GM12873 (cell line): ENCODE results near the gene ZNHIT2.

Experiments used
- TF ChIP-seq, protein P1 (sequence below): IDR thresholded peaks from 2 replicates; pipeline ENCODE4 v1.5.1; 2012; ENCODE audit warnings: low read depth, mild to moderate bottlenecking, moderate library complexity, low read length, control low read depth; ENCODE audit not compliant: insufficient read depth; ENCODE audit errors: missing control alignments

Gene ZNHIT2

DNA sequence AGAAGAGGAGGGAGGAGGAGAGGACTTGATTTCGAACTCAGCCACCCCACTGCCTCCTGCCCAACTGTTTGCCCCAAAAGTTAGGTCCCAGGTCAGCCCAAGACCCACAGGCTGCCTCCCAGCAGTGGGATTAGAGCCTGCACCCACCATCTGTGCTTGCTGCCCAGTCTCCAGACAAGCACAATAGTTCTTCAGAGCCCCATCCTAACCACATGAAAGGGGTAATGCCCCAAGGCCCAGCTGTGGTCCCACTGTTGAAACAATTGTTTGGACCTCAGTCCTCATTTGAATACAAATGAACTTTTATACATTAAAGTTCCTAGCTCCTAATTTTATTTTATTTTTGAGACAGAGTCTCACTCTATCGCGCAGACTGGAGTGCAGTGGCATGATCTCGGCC is 26.9 kb downstream of the ZNHIT2 start:
- TF ChIP-seq, protein P1, sequence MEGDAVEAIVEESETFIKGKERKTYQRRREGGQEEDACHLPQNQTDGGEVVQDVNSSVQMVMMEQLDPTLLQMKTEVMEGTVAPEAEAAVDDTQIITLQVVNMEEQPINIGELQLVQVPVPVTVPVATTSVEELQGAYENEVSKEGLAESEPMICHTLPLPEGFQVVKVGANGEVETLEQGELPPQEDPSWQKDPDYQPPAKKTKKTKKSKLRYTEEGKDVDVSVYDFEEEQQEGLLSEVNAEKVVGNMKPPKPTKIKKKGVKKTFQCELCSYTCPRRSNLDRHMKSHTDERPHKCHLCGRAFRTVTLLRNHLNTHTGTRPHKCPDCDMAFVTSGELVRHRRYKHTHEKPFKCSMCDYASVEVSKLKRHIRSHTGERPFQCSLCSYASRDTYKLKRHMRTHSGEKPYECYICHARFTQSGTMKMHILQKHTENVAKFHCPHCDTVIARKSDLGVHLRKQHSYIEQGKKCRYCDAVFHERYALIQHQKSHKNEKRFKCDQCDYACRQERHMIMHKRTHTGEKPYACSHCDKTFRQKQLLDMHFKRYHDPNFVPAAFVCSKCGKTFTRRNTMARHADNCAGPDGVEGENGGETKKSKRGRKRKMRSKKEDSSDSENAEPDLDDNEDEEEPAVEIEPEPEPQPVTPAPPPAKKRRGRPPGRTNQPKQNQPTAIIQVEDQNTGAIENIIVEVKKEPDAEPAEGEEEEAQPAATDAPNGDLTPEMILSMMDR = no peak

DNA sequence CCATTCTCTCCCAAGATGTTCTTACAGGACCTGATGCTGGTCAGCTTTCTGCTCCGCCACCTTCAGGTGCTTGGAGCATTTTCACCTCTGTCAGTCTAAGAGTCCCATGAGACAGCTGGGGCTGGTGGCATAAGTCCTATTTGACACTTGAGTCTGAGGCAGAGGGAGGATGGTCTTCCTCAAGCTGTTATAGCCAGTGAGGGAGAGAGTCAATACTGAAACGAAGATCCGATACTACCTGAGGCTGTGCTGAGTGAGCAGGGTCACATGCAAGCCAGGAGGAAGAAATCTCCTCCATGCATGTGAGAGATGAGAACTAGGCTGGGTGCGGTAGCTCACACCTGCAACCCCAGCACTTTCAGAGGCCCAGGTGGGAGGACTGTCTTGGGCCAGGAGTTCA is 27.9 kb downstream of the ZNHIT2 start:
- TF ChIP-seq, protein P1 = no peak

GRCh38 chr11:65087827-65088226 is 29.7 kb downstream of the ZNHIT2 start:
- TF ChIP-seq, protein P1 = no peak

DNA sequence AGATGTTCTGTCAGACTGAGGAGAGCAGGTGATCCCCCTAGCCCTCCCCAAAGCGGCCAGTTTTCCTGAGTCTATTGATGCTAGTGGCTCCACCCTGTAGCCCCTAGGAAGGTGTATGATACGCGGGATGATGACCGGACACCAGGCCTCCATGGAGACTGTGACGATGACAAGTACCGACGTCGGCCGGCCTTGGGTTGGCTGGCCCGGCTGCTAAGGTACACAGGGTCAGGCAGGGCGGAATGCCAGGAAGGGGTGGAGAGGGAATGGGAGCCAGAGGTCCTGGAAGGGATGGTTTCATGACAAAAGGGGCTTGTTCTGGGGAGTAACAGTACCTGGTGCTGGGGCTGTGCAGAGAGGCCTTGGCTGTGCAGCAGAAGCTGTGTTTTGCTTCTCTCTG is 30.3 kb downstream of the ZNHIT2 start:
- TF ChIP-seq, protein P1 = no peak

- TF ChIP-seq, protein P1 = no peak
Measured at GRCh38 chr11:65086809-65087208, 30.7 kb downstream of the ZNHIT2 start.

DNA sequence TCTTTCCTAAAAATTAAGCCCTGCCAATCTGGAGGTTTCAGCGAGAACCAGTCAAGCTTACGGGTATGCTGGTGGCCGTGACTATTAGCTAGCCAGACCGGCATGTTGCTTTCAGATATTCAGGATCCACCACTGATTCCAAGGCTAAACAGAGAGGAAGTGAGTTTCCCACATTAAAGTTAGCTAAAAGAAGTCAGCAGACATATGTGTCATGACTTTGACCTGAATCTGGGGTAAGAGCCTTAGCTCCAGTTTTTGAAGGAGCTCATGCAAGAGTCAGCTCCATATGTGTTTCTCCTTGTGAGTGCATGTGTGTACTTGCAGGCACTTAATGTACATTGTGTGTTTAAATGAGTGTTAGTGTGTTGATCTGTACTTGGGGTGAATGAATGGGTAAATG is 32.1 kb downstream of the ZNHIT2 start:
- TF ChIP-seq, protein P1 = no peak

- TF ChIP-seq, protein P1 = no peak
Measured at GRCh38 chr11:65084598-65085375, 32.7 kb downstream of the ZNHIT2 start.
